Measurements from ENCODE around the gene PLPPR1. TPM values are rescaled to one million over a fixed set of nuclear protein-coding genes. Genes with fewer than 3 reads are reported as not detected.

PLPPR1 gene
- total RNA-seq, 1 experiment from 2014 or later = 2.4 TPM

DNA sequence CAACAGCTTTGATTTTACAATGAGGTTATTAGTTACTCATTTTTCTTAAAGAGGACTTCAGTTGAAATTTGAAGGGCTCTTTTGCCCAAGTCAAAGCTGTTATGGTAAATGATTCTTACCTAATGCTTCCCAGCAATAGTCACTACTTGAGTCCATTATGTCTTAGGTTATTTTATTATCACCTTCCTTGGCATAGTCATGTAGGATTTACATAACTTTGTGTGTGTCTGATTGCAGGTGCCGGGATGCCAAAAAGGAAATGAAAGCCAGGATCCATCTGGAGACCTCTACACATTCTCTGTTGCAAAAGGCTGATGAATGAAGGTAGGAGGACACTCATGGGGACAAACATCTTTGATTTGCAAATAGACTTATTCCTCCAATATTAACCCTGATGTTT is 38.8 kb upstream of the PLPPR1 start:
- Histone ChIP-seq H3K56ac (ENCODE audit: insufficient read length, low read depth, low read length) (no peak overlapping the region), H3K79me2 (ENCODE audit: insufficient read depth, low read length) (no peaks in the 10 kb centered on the region), H3K23ac (ENCODE audit: insufficient read length, low read depth, low read length) (no peak overlapping the region), H2BK12ac (ENCODE audit: insufficient read length, low read depth, low read length) (no peak overlapping the region), H3K18ac (ENCODE audit: insufficient read length, low read depth, low read length) (no peak overlapping the region), H3K14ac (ENCODE audit: insufficient read depth, low read length) (no peak overlapping the region), H3T11ph (ENCODE audit: low read length) (no peak overlapping the region), H4K5ac (ENCODE audit: insufficient read length, low read depth, low read length) (no peak overlapping the region), H3K23me2 (ENCODE audit: insufficient read length, low read depth, low read length, poor library complexity, severe bottlenecking) (no peaks in the 10 kb centered on the region), H3K27ac (ENCODE audit: insufficient read length, low read depth, low read length) (no peak overlapping the region), H2AFZ (ENCODE audit: low read length) (no peak overlapping the region), H2BK15ac (ENCODE audit: low read depth, low read length) (no peak overlapping the region), H2BK5ac (ENCODE audit: insufficient read length, low read length) (no peak overlapping the region), H3K9ac (ENCODE audit: extremely low read depth, insufficient read length, low read length) (no peak overlapping the region), H2BK120ac (ENCODE audit: low read depth, low read length, poor library complexity, severe bottlenecking) (no peak overlapping the region), H2AK5ac (ENCODE audit: insufficient read length, low read length) (no peak overlapping the region), H3K27me3 (ENCODE audit: insufficient read depth, low read length) (no peaks in the 10 kb centered on the region), H3K79me1 (ENCODE audit: insufficient read depth, low read depth, low read length, poor library complexity, severe bottlenecking) (no peaks in the 10 kb centered on the region), H4K8ac (replicated peaks; ENCODE audit: insufficient read length, low read depth, low read length) (no peak overlapping the region), H3K4ac (ENCODE audit: low read depth, low read length) (no peak overlapping the region), H2BK20ac (ENCODE audit: low read depth, low read length, poor library complexity, severe bottlenecking) (no peak overlapping the region), H4K20me1 (ENCODE audit: control insufficient read depth, insufficient read depth, insufficient read length) (no peaks in the 10 kb centered on the region), H3K9me3 (ENCODE audit: control insufficient read depth, low read depth, low read length) (no peaks in the 10 kb centered on the region), H4K91ac (ENCODE audit: insufficient read length, low read depth, low read length) (no peak overlapping the region), H3K4me1 (ENCODE audit: insufficient read depth, low read length) (peaks cover 3% of the 10 kb centered on the region; the same call in 1 of the 2 replicates), H3K4me2 (ENCODE audit: insufficient read depth, insufficient read length, low read length) (no peak overlapping the region)
- no peak for DNase-seq
- no peak overlapping the region for H3K27ac Mint-ChIP-seq
- no peaks in the 10 kb centered on the region for H3K36me3 Mint-ChIP-seq (ENCODE audit: insufficient read depth in 1 of 3, low read depth in 3 of 3)
- H3K27me3 Mint-ChIP-seq (ENCODE audit: low read depth) = no peaks in the 10 kb centered on the region
- H3K9me3 Mint-ChIP-seq = no peaks in the 10 kb centered on the region
- TF ChIP-seq, protein P1, sequence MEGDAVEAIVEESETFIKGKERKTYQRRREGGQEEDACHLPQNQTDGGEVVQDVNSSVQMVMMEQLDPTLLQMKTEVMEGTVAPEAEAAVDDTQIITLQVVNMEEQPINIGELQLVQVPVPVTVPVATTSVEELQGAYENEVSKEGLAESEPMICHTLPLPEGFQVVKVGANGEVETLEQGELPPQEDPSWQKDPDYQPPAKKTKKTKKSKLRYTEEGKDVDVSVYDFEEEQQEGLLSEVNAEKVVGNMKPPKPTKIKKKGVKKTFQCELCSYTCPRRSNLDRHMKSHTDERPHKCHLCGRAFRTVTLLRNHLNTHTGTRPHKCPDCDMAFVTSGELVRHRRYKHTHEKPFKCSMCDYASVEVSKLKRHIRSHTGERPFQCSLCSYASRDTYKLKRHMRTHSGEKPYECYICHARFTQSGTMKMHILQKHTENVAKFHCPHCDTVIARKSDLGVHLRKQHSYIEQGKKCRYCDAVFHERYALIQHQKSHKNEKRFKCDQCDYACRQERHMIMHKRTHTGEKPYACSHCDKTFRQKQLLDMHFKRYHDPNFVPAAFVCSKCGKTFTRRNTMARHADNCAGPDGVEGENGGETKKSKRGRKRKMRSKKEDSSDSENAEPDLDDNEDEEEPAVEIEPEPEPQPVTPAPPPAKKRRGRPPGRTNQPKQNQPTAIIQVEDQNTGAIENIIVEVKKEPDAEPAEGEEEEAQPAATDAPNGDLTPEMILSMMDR (conservative IDR thresholded peaks at IDR 0.05) = no peak
- no CpG with 5 or more reads among the region's 1 CpG for WGBS (ENCODE audit: extremely low coverage, insufficient read length, low lambda C conversion rate)
- no peak overlapping the region for H3K4me3 Mint-ChIP-seq
- peaks cover 4 to 23% of the 10 kb centered on the region in 2 experiments for H3K4me1 Mint-ChIP-seq
